Endodermal cell (in vitro differentiated cells): Measurements from ENCODE around the gene PPIP5K1. TPM values are rescaled to one million over a fixed set of nuclear protein-coding genes. Genes with fewer than 3 reads are reported as not detected.

Experiments used
- DNase-seq: peaks from one replicate; pipeline ENCODE4 v3.0.0-alpha.2; 2017
- H3K27ac ChIP-seq: 2 replicates; pipeline ENCODE4 v1.5.1; 2013; ENCODE audit warnings: mild to moderate bottlenecking, low read depth, low read length, moderate library complexity
- H3K27me3 ChIP-seq: 2 replicates; pipeline ENCODE4 v1.6.1; 2013; ENCODE audit warnings: mild to moderate bottlenecking, low read length, moderate library complexity; ENCODE audit not compliant: insufficient read depth, control insufficient read depth, poor library complexity, severe bottlenecking
- H3K36me3 ChIP-seq: 2 replicates; pipeline ENCODE4 v1.7.0; 2013; ENCODE audit warnings: mild to moderate bottlenecking, low read length, moderate library complexity; ENCODE audit not compliant: control insufficient read depth, insufficient read depth
- H3K4me1 ChIP-seq: one replicate; pipeline ENCODE4 v1.7.0; 2013; ENCODE audit warnings: low read length; ENCODE audit not compliant: control insufficient read depth, insufficient read depth
- H3K4me3 ChIP-seq: 2 replicates; pipeline ENCODE4 v1.5.1; 2013; ENCODE audit warnings: mild to moderate bottlenecking, low read length, moderate library complexity
- H3K9ac ChIP-seq: 2 replicates; pipeline ENCODE4 v1.6.1; 2013; ENCODE audit warnings: mild to moderate bottlenecking, low read length, moderate library complexity; ENCODE audit not compliant: poor library complexity, severe bottlenecking; ENCODE audit errors: extremely low read depth
- H3K9me3 ChIP-seq: 2 replicates; pipeline ENCODE4 v1.6.1; 2013; ENCODE audit warnings: mild to moderate bottlenecking, low read length, moderate library complexity; ENCODE audit not compliant: control insufficient read depth
- H3K27ac Mint-ChIP-seq: 2 replicates; pipeline ENCODE4 v1.8.0; 2020; ENCODE audit warnings: mixed read lengths
- H3K27me3 Mint-ChIP-seq: 2 replicates; pipeline ENCODE4 v1.8.0; 2021; ENCODE audit warnings: mild to moderate bottlenecking, mixed read lengths; ENCODE audit not compliant: insufficient read depth
- H3K36me3 Mint-ChIP-seq: 2 replicates; pipeline ENCODE4 v1.8.0; 2020; ENCODE audit warnings: low read depth, mixed read lengths
- H3K4me1 Mint-ChIP-seq: 2 replicates; pipeline ENCODE4 v1.8.0; 2020; ENCODE audit warnings: mixed read lengths
- H3K4me3 Mint-ChIP-seq: 2 replicates; pipeline ENCODE4 v1.8.0; 2020; ENCODE audit warnings: mild to moderate bottlenecking, moderate library complexity, mixed read lengths
- H3K9me3 Mint-ChIP-seq: 2 replicates; pipeline ENCODE4 v1.8.0; 2020; ENCODE audit warnings: mild to moderate bottlenecking, mixed read lengths
- CTCF ChIP-seq: fragments of 200-600 bp; sonication (generic); conservative IDR thresholded peaks from 2 replicates; pipeline ENCODE4 v1.5.0; 2021; ENCODE audit warnings: antibody characterized with exemption, mild to moderate bottlenecking
- WGBS, 2 experiments: methylation state at CpG; one replicate each; pipeline versions ENCODE4 v1.1.5 to v1.1.7; 2013; ENCODE audit warnings: missing lambda C conversion rate in 2 of 2, mixed read lengths in 1 of 2; ENCODE audit not compliant: insufficient coverage in 1 of 2, insufficient read length in 1 of 2; 5-methylcytosine and 5-hydroxymethylcytosine counted together
- total RNA-seq, 2 donors: library from RNA; stranded (reverse); fragmentation: NEBNext Ultra II Directional in 1 of 2; extraction: Animal tissue kit (Norgen Biotek cat#: 25700) in 1 of 2; gene quantifications; 2 replicates in 1 of 2; 3 replicates in 1 of 2; pipeline ENCODE4 v1.2.1, GENCODE V29; 2021

PPIP5K1 gene
- total RNA-seq, 2 donors from 2014 or later = 3.3 to 16.0 TPM

GRCh38 chr15:43516801-43517353 is 73.1 kb downstream of the PPIP5K1 start:
- no peak overlapping the region for H3K27ac Mint-ChIP-seq
- no peaks in the 10 kb centered on the region for H3K36me3 Mint-ChIP-seq

DNA sequence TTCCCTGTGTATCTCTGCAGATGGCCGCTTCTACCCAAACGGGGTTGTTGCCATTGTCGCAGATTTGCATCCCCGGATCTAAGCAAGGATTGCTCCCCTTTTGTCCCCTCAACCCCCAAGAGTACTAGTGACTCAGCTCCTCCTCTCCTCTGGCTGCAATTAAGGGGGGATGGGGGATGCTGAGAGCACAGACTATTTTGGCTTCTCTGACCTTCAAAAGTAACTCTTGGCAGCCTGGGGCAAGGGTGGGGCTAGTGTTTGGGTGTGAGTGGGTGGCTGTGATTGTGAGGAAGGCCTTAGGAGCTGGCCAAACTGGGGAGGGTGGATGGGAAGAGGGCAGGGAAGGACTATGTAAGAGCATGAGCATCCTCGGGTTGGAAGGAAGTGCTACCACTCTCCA is 73.8 kb downstream of the PPIP5K1 start:
- H3K9ac ChIP-seq = no peak overlapping the region
- Mint-ChIP-seq H3K27me3 (peaks cover 97% of the 10 kb centered on the region), H3K9me3 (no peaks in the 10 kb centered on the region), H3K4me3 (no peak overlapping the region), H3K36me3 (no peaks in the 10 kb centered on the region), H3K4me1 (peaks cover 25% of the 10 kb centered on the region), H3K27ac (no peak overlapping the region)
- peaks cover 5% of the 10 kb centered on the region for H3K4me1 ChIP-seq
- TF ChIP-seq CTCF = no peak
- H3K36me3 ChIP-seq = no peaks in the 10 kb centered on the region
- H3K27ac ChIP-seq = no peak overlapping the region
- peaks cover 92% of the 10 kb centered on the region for H3K27me3 ChIP-seq
- H3K9me3 ChIP-seq = no peaks in the 10 kb centered on the region
- 45 to 51% methylated on average over 2 to 5 of the region's 5 CpGs for WGBS, 2 experiments
- no peak overlapping the region for H3K4me3 ChIP-seq
- DNase-seq = no peak

More at GRCh38 chr15:43516801-43517353, 73.1 kb downstream of the PPIP5K1 start:
- 59 to 71% methylated on average over 1 to 4 of the region's 4 CpGs for WGBS, 2 experiments
- no peaks in the 10 kb centered on the region for H3K9me3 Mint-ChIP-seq
- H3K4me1 ChIP-seq = peaks cover 5% of the 10 kb centered on the region
- peaks cover 92% of the 10 kb centered on the region for H3K27me3 ChIP-seq
- H3K27ac ChIP-seq = peak overlapping the region; percentile 89
- peak overlapping the region; percentile 60 for H3K4me3 Mint-ChIP-seq
- peaks cover 21% of the 10 kb centered on the region for H3K4me1 Mint-ChIP-seq
- no peak overlapping the region for H3K4me3 ChIP-seq
- no peaks in the 10 kb centered on the region for H3K36me3 ChIP-seq
- no peak for DNase-seq
- peaks cover 97% of the 10 kb centered on the region for H3K27me3 Mint-ChIP-seq
- H3K9ac ChIP-seq = no peak overlapping the region
- H3K9me3 ChIP-seq = no peaks in the 10 kb centered on the region
- TF ChIP-seq CTCF = no peak

DNA sequence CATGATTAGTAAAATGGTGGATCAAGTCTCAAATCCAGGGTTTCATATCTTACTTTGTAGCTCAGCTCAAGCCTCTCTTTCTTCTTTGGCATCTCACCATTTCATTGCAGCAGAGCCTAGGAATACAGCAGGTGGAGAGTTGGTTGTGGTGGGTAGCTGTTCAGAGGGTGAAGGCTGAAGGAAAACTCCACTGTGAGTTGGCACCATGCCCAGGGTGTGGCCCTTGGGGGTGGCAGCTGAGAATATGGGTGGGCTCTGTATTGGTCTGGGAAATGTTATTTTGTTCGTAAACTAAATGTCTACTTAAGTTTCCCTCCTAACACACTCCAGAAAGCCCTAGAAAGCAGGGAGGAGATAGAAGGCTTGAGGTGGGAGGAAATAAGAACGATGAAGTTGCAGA is 74.3 kb downstream of the PPIP5K1 start:
- WGBS, 2 experiments = 10 to 60% methylated on average over 1 of the region's 2 CpGs
- TF ChIP-seq CTCF = no peak
- Histone ChIP-seq H3K4me3 (no peak overlapping the region), H3K9ac (no peak overlapping the region), H3K36me3 (no peaks in the 10 kb centered on the region), H3K27me3 (peaks cover 90% of the 10 kb centered on the region), H3K4me1 (peaks cover 5% of the 10 kb centered on the region), H3K9me3 (no peaks in the 10 kb centered on the region), H3K27ac (no peak overlapping the region)
- no peaks in the 10 kb centered on the region for H3K9me3 Mint-ChIP-seq
- no peak for DNase-seq
- H3K27me3 Mint-ChIP-seq = peaks cover 94% of the 10 kb centered on the region
- peaks cover 27% of the 10 kb centered on the region for H3K4me1 Mint-ChIP-seq
- H3K36me3 Mint-ChIP-seq = no peaks in the 10 kb centered on the region
- H3K27ac Mint-ChIP-seq = no peak overlapping the region
- H3K4me3 Mint-ChIP-seq = no peak overlapping the region
